CD4-positive, alpha-beta T cell treated with Interleukin-15 for 1 hour (primary cell): ENCODE results near the gene HMGN4.

Source experiments
- DNase-seq: peaks from one replicate; pipeline ENCODE4 v3.0.0-alpha.2; 2020

The HMGN4 gene

GRCh38 chr6:26578741-26579140 lies 40.6 kb downstream of the HMGN4 start:
- no peak for DNase-seq

- no peak for DNase-seq
Measured at GRCh38 chr6:26581164-26581915, 43.2 kb downstream of the HMGN4 start.

DNA sequence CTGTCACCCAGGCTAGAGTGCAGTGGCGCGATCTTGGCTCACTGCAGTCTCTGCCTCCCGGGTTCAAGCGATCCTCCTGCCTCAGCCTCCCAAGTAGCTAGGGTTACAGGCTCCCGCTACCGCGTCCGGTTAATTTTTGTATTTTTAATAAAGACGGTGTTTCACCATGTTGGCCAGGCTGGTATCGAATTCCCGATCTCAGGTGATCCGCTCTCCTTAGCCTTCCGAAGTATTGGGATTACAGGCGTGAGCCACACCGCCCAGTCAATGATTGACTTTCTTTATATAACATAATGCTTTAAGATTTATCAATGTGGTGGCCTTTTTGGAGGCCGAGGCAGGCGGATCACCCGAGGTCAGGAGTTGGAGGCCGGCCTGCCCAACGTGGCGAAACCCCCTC lies 50.8 kb downstream of the HMGN4 start:
- DNase-seq = no peak

DNA sequence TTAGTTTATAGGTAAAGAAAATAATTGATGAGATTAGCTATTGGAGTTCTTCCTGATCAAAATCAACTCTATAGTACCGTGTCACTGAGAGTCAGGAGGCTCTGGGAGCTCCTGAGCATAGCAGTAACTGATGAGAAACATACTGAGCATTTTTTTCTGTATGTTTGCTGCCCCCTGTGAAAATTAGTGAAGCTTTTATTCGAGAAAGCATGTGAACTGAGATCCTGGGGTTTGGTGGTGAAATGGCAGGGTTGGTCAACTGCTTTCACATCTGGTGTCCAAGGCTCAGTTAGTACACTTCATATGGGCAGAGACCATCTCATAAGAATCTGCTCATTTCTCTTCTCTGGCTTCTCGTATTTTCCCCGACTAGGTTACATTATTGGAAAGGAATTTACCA lies 54.5 kb downstream of the HMGN4 start:
- DNase-seq = no peak

DNA sequence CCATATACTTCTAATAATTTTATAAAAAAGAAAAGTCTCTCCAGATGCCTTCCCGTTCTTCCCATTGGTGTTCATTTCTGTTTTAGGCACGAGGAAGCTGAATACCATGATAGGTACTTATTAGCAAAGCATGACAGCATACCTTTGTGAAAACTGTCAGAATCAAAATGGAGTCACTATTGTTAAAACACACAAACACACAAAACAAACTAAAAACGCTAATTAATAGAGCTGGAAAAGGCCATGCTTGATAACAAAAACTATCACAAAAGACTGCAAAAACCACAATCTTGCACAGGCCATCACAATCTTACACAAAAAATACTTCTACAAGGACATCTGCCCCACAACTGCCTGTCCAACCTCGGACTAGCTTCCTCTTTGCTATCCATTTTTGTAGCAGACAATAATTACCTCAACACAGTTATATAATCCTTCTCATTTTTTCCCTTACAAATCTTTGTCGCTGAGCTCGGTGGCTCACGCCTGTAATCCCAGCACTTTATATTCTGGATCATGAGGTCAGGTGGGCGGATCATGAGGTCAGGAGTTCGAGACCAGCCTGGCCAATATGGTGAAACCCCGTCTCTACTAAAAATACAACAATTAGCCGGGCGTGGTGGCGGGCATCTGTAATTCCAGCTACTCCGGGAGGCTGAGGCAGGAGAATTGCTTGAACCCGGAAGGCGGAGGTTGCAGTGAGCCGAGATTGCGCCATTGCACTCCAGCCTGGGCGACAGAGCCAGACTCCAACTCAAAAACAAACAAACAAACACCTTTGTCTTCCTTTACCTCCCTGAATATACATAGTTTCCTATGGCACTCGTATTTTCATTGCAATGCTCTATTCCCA lies 55.3 kb downstream of the HMGN4 start:
- no peak for DNase-seq

DNA sequence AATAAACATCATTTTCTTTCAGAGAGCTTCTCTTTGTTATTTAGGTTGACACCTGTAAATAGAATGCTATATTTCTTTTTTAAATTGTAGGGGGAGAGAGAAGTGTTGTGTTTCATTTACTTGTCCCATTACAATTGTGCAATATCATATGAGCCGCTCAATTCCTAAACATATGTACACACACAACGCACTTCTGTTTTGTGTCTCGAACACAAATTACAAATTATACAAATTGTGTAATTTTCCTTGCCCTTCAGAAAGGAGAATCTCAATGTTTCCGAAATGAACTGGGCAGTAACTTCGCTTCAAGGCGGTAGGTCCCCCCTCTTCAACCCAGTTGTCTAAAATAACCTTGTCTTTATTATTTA lies 55.9 kb downstream of the HMGN4 start:
- no peak for DNase-seq

- no peak for DNase-seq
Measured at GRCh38 chr6:26594730-26595632, 56.8 kb downstream of the HMGN4 start.

DNA sequence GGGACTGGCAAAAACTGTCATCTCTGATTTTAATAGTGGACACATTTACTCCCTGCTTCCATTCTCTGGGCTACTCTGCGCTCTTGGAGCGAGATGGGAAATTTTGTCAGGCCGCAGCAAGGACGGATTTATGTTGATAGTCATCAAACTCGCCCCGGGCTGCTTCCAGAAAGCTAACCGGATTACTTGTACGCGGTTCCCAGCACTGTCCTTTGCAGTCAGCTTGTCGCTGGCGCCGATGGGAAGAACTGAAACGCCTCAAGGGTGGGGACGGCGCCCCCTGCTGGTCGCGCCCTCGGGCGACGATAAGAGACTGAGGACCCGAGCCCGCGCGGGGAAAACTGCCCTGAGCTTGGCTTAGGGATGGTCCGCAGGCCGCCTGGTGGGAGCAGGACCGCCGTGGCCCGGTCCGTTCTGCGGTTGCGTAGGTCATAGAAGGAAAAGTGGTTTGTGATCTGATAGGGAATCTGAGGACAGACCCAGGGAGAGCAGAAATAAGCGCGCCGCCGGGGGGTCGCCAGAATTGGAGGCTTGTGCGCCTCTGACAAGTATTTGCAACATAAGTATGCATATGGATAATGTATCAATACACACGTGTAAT lies 57.6 kb downstream of the HMGN4 start:
- peak; percentile 82 for DNase-seq
